ENCODE measurements around the gene TOP1. TPM values are rescaled to one million over a fixed set of nuclear protein-coding genes. Genes with fewer than 3 reads are reported as not detected.
"Not testable (repeated sequence)": the region's sequence is repeated elsewhere in the genome, so short reads cannot be mapped to it uniquely, and the experiment has no call there.

Gene TOP1
- total RNA-seq, 1 donor from 2014 or later, result 90.8 TPM

DNA sequence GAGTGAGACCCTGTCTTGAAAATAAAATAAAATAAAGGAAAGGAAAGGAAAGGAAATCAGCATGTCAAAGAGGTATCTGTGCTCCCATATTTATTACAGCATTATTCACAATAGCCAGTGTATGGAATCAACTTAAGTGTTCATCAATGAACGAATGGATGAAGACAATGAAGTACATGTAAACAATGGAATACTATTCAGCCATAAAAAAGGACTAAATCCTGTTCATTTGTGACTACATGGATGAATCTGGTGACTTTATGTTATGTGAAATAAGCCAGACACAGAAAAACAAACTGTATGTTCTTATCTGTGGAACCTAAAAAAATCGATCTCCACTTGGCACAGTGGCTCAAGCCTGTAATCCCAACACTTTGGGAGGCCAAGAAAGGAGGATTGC, 28.0 kb upstream of the TOP1 start:
- no peaks in the 10 kb centered on the region for H3K36me3 Mint-ChIP-seq (ENCODE audit: insufficient read depth)
- DNase-seq (ENCODE audit: low spot score, unreplicated experiment), result no peak
- TF ChIP-seq, protein P1, sequence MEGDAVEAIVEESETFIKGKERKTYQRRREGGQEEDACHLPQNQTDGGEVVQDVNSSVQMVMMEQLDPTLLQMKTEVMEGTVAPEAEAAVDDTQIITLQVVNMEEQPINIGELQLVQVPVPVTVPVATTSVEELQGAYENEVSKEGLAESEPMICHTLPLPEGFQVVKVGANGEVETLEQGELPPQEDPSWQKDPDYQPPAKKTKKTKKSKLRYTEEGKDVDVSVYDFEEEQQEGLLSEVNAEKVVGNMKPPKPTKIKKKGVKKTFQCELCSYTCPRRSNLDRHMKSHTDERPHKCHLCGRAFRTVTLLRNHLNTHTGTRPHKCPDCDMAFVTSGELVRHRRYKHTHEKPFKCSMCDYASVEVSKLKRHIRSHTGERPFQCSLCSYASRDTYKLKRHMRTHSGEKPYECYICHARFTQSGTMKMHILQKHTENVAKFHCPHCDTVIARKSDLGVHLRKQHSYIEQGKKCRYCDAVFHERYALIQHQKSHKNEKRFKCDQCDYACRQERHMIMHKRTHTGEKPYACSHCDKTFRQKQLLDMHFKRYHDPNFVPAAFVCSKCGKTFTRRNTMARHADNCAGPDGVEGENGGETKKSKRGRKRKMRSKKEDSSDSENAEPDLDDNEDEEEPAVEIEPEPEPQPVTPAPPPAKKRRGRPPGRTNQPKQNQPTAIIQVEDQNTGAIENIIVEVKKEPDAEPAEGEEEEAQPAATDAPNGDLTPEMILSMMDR (IDR thresholded peaks at IDR 0.05; ENCODE audit: unreplicated experiment), result no peak
- H3K27ac Mint-ChIP-seq, result no peak overlapping the region
- H3K4me1 Mint-ChIP-seq (ENCODE audit: low read depth), result peaks cover 6% of the 10 kb centered on the region
- H3K27me3 Mint-ChIP-seq, result peaks cover 2% of the 10 kb centered on the region
- H3K9me3 Mint-ChIP-seq (ENCODE audit: low read depth), result no peaks in the 10 kb centered on the region
- H3K4me3 Mint-ChIP-seq (ENCODE audit: low read depth), result no peak overlapping the region

DNA sequence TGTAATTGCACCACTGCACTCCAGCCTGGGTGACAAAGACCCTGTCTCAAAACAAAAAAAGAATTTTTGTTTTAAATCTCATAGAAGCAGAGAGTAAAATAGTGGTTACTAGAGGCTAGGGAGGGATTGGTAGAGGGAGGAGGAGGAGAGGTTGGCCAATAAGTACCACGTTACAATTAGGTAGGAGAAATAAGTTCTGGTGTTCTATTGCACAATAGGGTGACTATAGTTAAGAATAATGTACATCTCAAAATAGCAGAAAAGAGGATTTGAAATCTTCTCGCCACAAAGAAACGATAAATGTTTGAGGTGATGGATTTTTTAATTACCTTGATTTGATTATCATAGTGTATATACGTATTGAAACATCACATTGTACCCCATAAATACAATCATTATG, 27.1 kb upstream of the TOP1 start:
- Mint-ChIP-seq H3K36me3 (ENCODE audit: insufficient read depth) (no peaks in the 10 kb centered on the region), H3K27ac (no peak overlapping the region), H3K9me3 (ENCODE audit: low read depth) (no peaks in the 10 kb centered on the region), H3K27me3 (peaks cover 5% of the 10 kb centered on the region), H3K4me1 (ENCODE audit: low read depth) (peaks cover 6% of the 10 kb centered on the region), H3K4me3 (ENCODE audit: low read depth) (no peak overlapping the region)
- TF ChIP-seq, protein P1 (IDR thresholded peaks at IDR 0.05; ENCODE audit: unreplicated experiment), result no peak
- no peak for DNase-seq (ENCODE audit: low spot score, unreplicated experiment)

DNA sequence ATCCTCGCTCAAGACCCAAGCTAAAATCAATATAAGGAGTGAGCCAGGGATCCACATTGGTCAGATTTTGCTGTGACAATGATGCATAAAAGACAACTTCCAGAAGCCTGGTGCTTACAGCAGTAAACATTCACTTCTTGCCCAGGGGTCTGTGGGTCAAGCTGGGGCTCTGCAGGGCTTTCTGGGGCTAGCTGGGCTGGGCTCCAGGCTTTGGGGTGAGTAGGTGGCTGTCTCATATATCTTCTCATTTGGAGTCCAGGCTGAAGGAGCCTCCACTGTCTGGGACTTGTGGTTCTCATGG, 25.8 kb upstream of the TOP1 start:
- DNase-seq (ENCODE audit: low spot score, unreplicated experiment), result no peak
- TF ChIP-seq, protein P1 (IDR thresholded peaks at IDR 0.05; ENCODE audit: unreplicated experiment), result no peak
- Mint-ChIP-seq H3K4me3 (ENCODE audit: low read depth) (no peak overlapping the region), H3K36me3 (ENCODE audit: insufficient read depth) (peaks cover under 1% of the 10 kb centered on the region), H3K9me3 (ENCODE audit: low read depth) (no peaks in the 10 kb centered on the region), H3K4me1 (ENCODE audit: low read depth) (peaks cover 6% of the 10 kb centered on the region), H3K27ac (peak overlapping the region; percentile 45), H3K27me3 (peaks cover 5% of the 10 kb centered on the region)

DNA sequence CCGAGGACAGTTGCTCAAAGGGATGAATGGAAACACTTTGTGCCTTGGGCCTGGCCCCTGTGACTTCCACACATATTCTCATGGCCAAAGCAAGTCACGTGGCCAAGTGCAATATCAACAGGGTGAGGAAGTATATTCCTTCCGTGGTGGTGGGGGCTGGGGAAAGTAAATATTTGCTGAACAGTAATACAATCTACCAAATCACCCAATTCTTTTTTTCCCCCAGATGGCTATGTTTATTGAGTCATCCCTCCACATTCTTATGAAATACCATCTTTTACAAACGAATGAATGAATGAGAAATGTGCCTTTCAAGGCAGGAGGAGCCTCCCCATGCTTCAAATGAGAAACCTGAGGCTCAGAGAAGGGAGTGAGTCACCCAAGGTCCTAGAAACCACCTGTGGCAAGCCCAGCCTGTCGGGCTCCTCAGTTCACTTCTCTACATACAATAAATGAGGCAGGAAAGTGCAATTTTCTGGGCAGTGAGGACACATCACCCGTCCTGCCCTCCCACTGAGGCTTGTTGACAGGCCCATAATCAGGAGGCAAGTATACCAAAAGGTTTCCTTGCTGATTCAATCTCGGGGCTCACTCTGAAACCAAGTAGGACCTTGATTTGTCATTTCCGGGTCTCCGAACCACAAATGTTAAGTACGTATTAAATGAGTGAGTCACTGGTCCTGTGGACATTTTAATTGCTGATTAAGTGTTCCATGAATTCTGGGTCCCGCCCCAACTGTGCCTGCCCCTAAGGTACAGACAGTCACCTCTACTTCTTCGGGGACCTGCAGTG, 25.3 kb upstream of the TOP1 start:
- no peak for DNase-seq (ENCODE audit: low spot score, unreplicated experiment)
- peaks cover 6% of the 10 kb centered on the region for H3K4me1 Mint-ChIP-seq (ENCODE audit: low read depth)
- TF ChIP-seq, protein P1 (IDR thresholded peaks at IDR 0.05; ENCODE audit: unreplicated experiment), result no peak
- H3K27ac Mint-ChIP-seq, result peak overlapping the region; percentile 45
- peaks cover 5% of the 10 kb centered on the region for H3K27me3 Mint-ChIP-seq
- H3K9me3 Mint-ChIP-seq (ENCODE audit: low read depth), result no peaks in the 10 kb centered on the region
- H3K36me3 Mint-ChIP-seq (ENCODE audit: insufficient read depth), result peaks cover 2% of the 10 kb centered on the region
- no peak overlapping the region for H3K4me3 Mint-ChIP-seq (ENCODE audit: low read depth)

DNA sequence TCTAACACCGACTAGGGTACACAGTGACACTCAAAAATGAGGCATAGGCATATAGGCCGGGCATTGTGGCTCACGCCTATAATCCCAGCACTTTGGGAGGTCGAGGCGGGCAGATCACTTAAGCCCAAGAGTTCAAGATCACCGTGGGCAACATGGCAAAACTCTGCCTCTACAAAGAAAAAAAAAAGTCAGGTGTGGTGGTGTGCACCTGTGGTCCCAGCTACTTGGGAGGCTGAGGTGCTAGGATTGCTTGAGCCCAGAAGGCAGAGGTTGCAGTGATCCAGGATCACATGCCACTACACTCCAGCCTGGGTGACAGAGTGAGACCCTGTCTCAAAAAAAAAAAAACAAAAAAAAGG, 24.7 kb upstream of the TOP1 start:
- not testable (repeated sequence) for H3K4me1 Mint-ChIP-seq (ENCODE audit: low read depth); H3K9me3 Mint-ChIP-seq (ENCODE audit: low read depth); H3K27me3 Mint-ChIP-seq; H3K4me3 Mint-ChIP-seq (ENCODE audit: low read depth); DNase-seq (ENCODE audit: low spot score, unreplicated experiment); H3K36me3 Mint-ChIP-seq (ENCODE audit: insufficient read depth); H3K27ac Mint-ChIP-seq

Measured in progenitor cell of endocrine pancreas (in vitro differentiated cells).